GM18868 (cell line): ENCODE data around the gene NAT10.

ENCODE experiments used
- ATAC-seq: cut with Tn5 transposase; IDR thresholded peaks from one replicate; pipeline ENCODE4 v1.9.1; 2021; ENCODE audit warnings: mild to moderate bottlenecking, moderate library complexity; ENCODE audit not compliant: unreplicated experiment

The NAT10 gene

DNA sequence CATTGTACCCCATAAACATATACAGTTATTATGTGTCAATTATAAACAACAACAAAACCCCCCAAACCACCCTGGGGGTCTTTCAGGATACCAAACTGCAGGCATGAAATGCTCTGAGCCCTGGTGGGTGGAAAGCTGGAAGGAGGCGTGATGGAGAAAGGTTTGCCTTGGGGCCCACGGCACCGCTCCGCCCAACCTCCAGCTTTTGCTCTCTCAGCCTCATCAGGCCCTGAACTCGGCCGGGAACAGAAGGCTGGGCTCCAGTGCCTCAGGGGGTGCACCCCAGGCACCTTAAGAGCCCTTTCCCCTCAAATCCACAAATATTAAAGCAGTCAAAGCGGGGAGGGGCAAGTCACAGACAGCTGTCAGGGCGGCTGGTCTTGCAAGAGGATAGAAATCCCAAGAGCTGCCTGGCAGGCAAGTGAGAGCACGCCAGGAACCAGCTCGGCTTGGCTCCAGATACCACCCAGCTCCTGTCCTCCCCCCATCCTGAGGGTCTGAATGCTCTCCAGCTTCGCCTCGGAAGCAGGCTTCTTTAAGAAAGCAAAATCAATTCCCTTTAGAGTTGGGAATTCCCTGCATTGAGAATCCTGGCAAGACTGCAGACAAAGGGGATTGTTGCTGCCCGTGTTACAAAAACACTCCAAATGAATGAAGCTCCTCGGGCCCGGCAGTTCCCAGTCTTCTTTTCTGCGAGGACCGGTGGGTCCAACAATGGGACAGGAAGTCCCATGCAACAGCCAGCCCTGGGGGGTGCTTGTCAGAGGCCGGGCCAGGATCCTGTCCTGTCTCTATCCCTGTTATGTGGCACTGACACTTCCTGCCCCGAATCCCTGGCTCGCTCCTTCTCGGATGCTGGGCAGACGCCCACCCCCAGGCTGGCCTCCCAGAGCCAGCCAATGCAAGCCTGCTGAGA, 80.8 kb downstream of the NAT10 start:
- no peak for ATAC-seq

DNA sequence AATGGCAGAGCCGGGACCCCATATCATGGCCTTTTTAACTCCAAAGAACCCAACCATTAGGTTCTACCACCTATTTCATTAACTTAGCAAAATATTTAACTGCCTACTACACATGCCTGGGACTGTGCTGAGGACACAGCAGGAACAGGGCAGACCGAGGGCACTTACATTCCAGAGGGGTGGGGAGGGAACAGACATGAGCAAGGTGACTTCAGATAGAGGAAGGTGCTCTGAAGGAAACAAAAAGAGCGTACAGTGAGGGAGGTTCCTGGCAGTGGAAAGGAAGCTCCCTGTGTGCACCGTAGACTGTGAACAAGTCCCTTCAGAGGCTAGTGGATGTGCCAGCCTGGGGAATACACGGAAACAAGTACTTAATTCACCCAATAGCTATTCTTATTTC, 82.8 kb downstream of the NAT10 start:
- ATAC-seq = no peak

DNA sequence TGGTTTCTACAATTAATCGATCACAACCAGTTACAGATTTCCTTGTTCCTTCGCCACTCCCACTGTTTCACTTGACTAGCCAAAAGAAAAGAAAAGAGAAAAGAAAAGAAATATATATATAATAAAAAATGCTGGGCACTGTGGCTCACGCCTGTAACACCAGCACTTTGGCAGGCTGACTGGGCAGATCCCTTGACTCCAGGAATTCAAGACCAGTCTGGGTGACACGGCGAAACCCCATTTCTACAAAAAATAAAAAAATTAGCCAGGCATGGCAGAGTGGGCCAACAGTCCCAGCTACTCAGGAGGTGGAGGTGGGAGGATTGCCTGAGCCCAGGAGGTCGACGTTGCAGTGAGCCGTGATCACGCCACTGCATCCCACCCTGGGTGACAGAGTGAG, 83.8 kb downstream of the NAT10 start:
- ATAC-seq = no peak

DNA sequence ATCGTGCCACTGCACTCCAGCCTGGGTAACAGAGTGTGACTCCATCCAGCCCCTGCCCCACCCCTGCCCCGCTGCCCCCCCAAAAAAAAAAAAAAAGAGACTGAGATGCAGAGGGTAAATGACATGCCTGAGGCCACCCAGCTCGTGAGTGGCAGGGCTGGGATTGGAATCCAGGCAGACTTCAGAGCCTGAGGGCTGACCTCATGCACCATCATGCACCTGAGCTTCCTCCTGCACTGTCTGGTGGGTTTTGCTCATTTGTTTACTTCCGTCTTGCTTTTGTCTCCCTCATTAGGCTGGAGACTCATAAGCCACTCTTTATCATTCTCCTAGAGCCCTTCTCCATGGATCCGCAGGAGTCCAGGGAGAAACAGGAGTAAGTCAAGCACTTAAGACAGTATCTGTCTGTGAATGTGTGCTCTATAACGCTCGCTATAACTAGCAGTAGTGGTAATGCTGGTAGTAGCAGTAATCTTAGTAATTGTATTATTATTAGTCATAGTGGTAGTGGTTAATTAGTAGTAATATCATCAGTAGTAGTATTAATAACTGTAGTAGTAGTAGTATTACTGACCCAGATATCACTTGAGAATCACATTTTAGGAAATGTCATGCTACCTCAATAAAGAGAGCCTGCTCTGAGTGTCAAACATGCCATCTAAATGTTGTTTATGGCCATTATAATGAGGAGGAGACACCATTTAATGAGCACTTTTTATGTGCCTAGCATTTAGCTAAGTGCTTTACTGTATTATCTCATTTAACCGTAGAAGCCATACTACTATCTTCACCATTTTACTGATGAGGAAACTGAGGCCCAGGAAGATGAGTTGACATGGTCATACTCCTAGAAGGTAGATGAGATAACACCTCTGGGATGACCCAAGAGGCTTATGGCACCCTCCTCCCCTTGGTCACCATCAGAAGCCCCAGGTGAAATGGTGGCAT, 85.0 kb downstream of the NAT10 start:
- no peak for ATAC-seq

DNA sequence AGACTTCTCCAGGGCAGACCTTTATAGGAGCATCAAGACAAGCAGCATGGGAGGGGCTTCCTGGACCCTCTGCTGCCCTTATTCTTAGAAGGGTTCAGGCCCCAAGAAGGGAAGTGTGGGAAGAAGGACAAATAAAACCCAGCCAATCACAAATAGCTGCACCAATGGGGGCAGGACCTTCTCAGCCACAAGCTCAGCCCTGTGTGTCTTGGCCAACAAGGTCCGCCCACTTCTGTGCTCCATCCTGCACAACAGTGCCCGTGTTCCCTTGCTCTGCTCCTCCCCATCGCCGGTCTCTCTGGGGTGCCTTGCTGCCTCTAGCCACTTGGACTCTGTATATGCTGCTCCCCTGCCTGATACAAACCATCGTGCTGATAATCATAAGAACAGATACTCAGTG, 86.1 kb downstream of the NAT10 start:
- no peak for ATAC-seq

DNA sequence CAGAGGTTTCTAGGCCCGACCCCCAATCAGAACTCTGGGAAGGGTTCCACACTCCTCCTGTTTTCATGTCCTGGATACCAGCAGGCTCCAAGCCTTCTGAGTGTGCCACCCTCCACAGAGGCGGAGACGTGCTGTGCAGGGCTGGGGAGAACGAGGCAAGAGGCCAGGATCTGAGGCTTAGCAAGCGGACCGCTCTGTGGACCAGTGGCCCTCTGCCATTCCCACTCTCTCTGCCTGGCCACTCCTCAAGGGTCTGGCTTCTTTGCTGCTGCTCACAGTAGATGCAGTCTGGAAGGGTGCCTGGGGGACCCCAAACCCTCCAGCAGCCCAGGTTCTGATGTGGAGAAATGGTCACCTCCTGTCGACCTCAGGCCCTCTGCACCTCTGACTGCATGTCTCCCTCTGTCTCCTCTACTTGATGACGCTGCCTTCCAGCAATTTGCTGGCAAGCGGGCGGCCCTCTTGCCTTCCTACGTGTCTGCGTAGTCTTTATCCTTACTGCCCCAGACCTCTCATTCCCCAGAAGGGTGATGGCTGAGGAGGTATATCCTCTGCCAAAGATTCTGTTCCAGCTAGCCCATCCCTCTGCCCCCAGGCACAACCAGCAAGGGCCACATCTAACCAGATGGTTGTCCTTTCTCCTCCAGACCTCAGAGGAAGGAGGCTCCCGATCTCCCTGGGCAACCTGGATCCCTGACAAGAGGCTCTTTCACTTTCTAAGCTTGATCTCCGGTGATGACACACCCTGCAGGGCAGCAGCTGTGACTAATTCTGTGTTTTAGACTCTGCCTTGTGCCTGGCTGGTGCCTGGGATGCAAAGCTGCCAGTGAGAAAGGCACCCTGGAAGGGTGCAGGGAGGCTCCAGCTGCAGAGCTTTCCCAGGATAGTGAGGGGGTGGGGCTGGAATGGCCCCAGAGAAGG, 87.3 kb downstream of the NAT10 start:
- ATAC-seq = no peak

DNA sequence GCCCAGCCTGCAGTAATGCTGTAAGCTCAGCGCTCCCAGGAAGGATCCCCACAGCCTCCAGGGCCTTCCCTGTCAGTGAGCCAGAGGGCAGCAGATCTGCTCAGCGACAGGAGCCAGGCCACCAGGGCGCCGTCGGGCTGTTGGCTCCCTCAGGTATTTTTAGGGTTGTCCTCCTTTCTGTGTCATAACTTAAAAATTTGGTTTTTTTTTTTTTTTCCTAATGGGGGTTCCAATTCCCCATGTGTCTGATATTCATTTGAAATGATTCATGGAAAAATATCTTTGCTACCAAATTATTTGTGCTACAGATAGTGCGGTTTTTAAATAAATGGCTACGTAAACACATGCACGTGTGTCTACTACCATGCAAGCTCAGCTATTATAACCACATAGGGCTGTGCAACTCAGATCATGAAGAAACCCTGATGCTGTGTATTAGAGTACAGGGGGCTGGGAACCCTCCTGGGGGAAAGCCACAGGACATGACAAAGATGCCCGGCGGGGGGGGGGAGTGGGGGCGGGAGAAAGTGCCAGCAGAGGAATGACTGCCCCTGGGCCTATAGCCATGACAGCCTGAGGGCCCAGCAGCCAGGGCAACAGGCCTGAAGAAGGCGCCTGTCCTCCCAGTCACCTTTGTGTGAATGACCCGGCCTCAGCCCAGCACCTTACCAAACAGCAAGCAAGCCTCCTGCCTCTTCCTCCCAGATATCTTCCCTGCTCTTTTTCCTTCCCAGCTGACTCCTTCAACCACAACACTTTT, 89.3 kb downstream of the NAT10 start:
- ATAC-seq = no peak
